Stimulated activated CD8-positive, alpha-beta memory T cell treated with anti-CD3 and anti-CD28 coated beads, Interleukin-4, amount 100 ng/mL, for 24 hours (primary cell): Measurements from ENCODE around the gene SPATA13.

Source experiments
- DNase-seq: peaks from one replicate; pipeline ENCODE4 v3.0.0-alpha.2; 2020; ENCODE audit warnings: low read depth

SPATA13 gene

DNA sequence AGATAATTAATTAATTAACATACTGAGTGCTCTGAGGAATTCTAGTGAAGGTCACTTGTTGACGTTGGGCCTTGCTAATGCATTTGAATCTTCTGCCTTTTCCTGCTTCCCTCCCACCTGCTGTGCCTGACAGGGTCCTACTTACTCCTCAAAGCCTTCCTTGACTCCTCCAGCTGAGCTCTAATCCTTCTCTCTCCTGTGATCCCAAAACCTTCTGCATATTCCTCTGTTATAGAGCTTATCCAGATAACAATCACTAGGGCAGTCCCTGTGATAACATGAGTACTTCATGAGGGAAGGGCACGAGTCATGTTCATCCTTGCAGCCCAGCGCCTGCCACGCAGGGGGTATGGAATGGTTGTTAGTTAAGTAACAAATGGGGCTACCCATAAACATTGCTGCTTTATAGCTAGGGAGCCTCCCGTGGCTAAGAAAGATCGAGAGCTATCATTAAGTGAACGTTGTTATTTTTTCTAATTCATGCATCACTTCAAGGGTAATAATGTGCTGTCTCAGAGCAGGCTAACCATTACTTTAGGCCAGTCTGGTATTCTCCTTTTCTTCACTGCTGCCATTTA lies 19.1 kb upstream of the SPATA13 start:
- DNase-seq: no peak

GRCh38 chr13:24142453-24142852 lies 18.1 kb upstream of the SPATA13 start:
- no peak for DNase-seq

DNA sequence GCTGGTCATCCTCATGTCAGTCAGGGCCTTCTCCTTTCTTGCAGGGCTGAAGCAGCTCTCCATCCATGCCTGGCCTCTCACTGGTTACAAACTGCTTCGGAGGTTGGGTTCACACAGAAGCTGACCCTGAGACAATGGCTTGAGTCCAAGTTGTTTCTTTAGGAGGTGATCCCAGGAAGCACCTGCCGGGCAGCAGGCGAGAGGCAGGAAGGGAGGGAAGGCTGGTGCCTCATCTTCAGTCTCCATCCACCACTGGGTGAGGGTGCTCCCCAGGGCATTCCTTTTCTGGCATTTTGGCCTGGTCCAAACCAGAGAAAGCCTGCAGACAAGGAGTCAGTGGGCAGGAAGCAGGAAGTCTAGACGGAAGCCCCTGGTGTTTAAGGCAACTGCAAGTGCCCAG lies 17.6 kb upstream of the SPATA13 start:
- DNase-seq: no peak

- DNase-seq: no peak
Measured at GRCh38 chr13:24145240-24145639, 15.3 kb upstream of the SPATA13 start.

DNA sequence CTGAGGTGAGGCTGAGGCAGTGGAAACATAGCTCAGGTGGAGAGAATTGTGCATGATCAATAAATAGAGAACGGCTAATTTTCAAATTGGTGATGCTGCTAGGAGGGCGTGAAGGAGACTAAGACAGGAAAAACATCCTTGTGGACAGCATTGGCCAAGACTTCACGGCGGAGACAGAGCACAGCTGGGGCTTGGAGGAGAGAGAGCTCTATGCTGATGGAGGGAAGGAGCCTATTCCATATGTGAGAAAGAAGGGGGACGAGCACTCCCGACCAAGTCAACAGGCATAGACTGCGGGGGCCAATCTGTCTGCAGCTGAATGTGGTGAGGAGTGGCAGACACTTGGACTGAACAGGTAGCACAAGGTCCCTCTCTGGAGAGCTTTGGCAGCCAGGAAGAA lies 14.8 kb upstream of the SPATA13 start:
- no peak for DNase-seq

DNA sequence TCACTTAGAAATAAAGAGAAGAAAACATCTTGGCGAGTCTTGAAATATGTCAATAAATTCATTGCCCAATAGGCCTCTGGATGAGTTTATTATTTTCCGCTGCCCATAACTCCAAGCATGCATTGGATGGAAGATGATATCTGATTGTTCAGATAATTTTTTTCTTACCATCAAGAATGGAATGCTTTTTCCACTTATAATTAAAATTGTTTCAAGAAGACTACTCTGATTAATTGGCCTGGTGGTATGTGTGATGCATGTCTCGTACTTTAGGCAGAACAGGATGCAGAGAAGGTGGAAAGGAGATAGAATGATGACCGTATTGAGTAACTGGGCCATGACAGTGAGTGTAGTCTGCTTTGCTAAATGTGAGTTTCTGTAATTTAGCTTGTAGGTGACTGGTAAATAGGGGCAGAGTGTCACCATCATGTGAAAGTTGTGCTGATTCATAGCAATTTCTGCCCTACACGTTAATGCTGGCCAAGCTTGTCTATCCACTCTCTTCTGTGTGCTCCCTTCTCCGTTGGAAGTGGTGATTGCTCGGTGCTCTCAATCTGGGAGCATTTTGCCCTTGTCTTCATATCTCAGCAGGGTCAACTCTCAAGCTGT lies 13.5 kb upstream of the SPATA13 start:
- no peak for DNase-seq

DNA sequence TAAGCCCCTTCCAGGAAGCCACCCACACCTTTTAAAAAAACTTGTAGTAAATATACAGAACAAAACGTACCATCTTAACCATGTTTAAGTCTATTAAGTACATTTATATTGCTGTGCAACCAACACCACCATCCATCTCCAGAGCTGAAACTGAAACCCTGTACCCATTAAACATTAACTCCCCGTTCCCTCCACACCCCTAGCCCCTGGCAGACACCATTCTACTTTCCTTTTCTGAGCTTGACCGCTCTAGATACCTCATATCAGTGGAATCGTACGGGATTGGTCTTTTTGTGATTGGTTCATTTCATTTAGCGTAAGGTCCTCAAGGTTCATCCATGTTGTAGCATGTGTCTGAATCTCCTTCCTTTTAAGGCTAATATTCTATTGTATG lies 13.0 kb upstream of the SPATA13 start:
- DNase-seq: no peak

- DNase-seq: no peak
Measured at GRCh38 chr13:24148414-24149235, 11.9 kb upstream of the SPATA13 start.

DNA sequence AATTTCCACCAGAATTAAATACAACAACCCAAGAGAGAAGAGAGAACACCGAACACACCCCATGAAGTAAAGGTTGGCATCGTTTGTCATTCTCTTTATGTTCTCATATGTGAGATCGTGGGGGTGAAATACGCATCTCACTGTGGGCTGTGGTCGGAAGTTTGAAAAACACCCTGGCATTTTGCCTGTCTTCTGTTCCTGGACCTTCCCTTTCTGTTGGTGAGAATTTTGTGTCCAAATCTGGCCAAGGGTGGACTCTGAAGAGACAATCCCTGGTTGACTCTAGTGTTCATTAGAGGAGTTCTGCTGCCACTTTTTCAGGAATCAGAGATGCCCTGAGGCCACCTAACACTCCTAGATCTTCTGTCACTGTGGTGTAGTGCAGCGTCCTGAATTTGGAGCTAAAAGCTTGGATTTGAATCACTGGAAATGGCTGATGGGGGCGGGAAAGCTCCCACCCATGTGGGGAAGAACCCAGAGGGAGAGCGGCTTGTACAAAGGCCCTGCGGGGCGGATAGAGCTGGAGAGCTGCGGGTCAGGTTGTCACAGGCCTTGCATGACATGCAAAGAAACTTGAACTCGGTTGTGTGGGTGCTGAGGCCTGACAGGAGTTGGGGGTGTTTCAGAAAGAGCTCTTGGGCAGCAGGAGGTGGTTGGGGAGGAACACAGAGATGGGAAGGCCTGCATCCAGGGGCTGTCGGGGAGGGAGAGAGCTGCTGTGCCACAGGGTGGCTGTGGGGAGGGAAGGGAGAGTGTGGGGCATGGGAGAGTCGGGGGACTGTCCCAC lies 11.1 kb upstream of the SPATA13 start:
- no peak for DNase-seq

DNA sequence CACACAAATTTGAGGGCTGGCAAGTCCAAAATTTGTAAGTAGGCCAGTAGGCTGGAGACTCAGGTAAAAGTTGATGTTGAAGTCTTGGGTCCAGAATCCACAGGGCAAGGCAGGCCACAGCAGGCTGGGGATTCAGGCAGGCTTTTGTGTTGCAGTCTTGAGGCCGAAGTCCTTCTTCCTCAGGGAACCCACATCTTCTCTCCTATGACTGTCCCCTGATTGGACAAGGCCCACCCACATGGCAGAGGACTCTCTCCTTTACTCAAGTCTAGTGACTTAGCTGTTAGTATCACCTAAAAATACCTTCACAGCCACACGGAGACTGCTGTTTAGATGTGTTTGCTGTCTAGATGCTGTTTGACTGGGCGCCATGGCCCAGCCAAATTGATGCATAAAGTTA lies 9.9 kb upstream of the SPATA13 start:
- DNase-seq: no peak

DNA sequence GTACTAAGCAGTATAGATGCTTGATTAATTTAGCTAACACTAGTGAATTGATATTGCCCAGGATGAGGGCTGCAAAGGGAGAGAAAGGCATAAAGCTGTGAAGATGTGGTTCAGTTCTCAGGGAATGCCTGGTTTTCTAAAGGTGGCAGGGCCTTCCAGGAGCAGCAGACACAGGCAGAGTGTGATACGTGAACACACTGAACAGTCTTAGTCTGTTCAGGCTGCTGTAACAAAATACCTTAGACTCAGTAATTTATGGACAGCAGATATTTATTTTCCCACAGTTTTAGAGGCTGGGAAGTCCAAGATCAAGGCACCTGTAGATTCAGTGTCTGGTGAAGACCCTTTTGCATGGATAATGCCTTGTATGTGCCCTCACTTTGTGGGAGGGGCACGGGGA lies 8.7 kb upstream of the SPATA13 start:
- DNase-seq: no peak

DNA sequence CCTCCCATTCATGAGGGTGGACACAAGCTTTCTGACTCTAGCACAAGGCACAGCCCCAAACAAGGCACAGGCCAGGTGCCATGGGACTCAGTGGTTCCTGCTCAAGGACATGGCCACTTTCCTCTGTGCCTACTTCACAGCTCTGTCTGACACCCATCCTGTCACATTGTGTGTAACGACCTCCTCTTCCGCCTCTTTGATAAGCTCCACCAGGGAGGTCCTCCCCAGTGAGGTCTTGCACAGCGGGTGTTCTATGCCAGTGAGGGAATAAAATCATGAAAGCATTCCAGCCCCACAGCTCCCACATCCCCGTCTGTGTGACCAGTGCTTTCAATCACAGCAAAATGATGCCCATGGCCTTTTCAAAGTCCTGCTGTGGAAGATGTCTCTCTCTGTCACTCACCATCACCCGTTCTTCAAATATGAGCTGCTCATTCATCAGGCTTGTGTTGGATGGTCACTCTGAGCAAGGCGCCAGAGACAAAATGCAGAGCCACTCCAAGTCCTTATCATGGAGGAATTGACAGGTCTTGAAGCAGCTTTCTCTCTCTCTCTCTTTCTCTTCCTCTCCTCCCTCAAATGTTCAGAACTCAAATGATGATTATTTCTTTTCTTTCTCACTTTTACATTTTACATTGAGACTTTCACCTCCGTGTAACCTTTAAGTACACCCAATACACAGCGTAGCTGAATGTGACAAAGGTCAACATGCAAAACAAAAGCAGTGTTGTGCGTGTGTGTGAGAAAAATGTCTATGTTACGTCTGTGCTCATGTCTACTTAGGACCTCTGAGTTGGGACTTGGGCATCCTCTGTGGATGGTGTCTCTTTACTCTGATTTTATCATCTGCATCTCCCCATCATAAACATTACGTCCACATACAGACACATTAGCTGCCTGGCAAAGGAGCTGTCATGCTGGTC lies 8.0 kb upstream of the SPATA13 start:
- no peak for DNase-seq

DNA sequence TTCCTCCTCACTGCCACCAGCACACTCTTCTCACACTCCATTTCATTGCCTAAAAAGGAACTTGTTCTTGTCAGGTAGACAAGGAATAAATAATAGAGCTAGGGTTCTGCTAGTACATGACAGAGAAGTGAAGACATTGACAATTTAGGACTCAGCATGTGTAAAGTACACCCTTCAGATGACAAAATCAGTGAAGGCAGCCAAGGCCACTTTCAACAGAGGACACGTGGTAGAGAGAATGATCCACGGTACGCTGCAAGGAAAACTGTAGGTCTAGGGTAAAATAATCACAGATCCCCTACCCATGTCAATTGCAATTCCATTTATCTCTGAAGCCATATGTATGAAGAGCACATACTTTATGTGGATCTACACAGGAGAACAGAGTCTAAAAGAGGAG lies 7.2 kb upstream of the SPATA13 start:
- no peak for DNase-seq

- DNase-seq: no peak
Measured at GRCh38 chr13:24153979-24154701, 6.4 kb upstream of the SPATA13 start.

DNA sequence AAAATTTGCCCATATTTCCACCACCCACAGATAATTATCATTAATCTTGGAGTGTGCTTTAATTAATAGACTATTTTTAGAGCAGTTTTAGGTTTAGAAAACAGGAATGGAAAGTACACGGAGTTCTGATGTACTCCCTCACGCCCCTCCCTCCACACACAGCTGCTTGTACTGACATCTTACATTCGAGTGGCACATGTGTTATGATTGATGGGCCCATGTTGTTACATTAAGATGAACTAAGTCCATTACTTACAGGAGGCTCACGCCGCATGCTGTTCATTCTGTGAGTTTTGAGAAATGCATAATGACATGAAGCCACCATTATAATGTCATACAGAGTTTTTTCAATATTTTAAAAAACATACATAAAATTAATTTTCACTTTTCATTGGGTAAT lies 1.2 kb upstream of the SPATA13 start:
- no peak for DNase-seq

DNA sequence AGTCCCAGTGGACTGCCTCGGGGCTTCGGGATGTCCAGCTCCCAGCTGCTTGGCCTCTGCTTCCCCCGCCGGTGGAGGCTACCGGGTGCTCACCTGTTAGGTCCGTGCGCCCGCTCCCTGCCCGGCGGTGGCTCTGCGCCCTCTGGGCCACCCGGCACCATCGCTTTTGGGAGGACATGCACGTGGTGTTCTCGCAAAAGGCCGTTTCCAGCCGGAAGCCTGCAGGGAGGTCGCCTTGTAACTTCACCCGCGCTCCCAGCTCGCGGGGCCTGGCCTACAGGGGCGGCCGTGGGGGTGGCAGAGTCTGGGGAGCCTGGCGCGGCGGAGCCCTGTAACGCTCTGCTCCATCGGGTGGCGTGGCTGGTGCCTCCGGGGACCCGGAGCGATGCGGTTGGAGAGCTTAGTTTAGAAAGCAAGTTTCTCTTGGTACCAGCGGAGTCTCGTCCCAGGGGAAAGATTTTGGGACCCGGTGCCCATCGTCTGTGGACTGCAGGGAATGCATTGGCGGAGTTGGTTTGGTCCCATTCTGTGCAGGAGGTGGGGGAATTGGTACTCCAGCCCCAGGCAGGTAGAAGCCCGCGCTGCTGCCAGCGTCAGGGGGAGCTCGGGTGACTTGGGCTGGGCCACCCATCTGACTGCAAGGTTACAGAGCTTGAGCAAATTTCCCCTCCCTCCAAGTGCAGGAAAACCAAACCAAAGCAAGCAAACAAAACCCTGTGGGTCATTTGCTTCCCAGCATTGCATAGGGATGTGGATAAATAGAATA lies 673 bp downstream of the SPATA13 start:
- DNase-seq: peak; percentile 30

DNA sequence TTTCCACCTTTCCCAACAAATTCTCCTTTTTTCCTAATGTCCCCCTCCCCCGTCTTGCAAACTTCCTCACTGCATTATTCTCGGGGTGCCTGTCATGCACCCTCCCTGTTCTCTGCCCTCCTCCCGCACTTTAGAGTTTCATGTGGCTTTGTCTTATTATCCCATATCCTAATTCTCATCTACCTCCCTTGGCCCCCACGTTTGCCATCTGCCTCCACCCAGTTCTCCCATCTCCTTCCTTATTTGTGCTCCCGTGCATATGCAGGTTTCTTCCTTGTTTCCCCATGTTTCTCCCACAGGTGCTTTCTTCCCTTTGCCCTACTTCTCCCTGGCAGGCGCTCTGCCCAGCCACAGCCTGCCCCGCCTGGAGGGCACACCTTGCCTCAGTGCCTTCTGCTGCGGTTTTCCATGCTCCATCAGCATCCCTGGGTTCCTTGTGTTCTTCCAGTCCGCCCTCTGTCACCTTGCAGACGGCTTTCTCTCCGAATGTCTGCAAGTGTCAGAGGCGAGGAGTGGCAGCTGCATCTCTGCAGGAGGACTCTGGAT lies 1.5 kb downstream of the SPATA13 start:
- no peak for DNase-seq

DNA sequence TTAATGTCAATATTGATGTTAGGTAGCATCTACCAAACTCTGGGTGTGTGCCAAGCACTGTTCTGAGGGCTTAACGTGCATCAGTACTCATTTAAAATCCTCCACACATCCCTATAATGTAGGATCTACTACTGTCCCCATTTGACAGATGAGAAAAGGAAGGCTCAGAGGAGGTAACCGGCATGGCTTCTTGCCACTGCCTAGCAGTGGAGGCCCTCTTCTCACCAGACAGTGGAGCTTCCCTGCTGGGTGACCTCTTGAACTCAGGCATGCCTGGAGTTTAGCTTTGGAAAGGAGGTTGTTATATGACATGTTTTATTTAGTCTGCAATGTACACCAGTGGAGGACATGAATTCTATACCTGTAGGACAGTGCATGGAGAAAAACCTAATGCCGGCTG lies 2.1 kb downstream of the SPATA13 start:
- no peak for DNase-seq

GRCh38 chr13:24165746-24166145 lies 5.2 kb downstream of the SPATA13 start:
- no peak for DNase-seq

DNA sequence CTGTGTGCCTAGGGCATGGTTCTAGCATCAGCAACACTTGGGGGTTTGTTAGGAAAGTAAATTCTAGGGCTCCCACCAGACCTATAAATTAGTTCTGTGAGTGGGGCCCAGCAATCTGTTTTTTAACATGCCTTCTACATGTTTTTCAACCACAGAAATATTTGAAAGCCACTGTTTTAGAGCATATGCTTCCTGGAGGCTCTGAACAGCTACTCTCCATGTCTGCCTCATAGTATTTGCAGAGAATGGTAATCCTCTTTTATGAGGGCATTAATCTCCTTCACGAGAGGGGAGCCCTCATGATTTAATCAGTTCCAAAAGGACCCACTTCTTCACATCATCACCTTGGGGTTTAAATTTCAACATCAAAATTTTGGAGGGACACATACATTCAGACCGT lies 6.0 kb downstream of the SPATA13 start:
- no peak for DNase-seq
